Endothelial cell of umbilical vein (primary cell): ENCODE data around the gene TUBB1. TPM values are rescaled to one million over a fixed set of nuclear protein-coding genes. Genes with fewer than 3 reads are reported as not detected.

Experiments
- BruUV-seq: library from RNA; stranded (reverse); fragments of 400-500 nt; replicated peaks from 2 replicates; lab custom pipeline; 2021; lab: Mats Ljungman, UMichigan
- CTCF ChIA-PET: fragments of 300-600, 350-600 bp; sonication (Branson Sonifier 250); formaldehyde crosslinking; loops from one replicate; lab custom pipeline; 2021; ENCODE audit warnings: antibody characterized with exemption, inconsistent platforms; lab: Charles Lee
- POLR2A ChIA-PET: fragments of 300-600, 350-600 bp; sonication (Branson Sonifier 250); formaldehyde crosslinking; loops from one replicate; lab custom pipeline; 2021; ENCODE audit warnings: antibody characterized with exemption, inconsistent platforms; lab: Charles Lee
- DNase-seq: peaks from one replicate; pipeline ENCODE4 v3.0.0-alpha.2; 2011; ENCODE audit warnings: low read depth, low spot score
- FAIRE-seq: peaks from 2 replicates; lab custom pipeline; 2011; peaks lifted over from hg19 to GRCh38; lab: Jason Lieb, UNC
- H2AFZ ChIP-seq: 2 replicates; pipeline ENCODE4 v1.6.0; 2012; ENCODE audit warnings: low read depth, low read length, control low read depth, inconsistent platforms
- H3K27ac ChIP-seq: 2 replicates; pipeline ENCODE4 v1.5.1; 2011; ENCODE audit warnings: low read depth, mild to moderate bottlenecking, control low read depth, low read length, moderate library complexity; ENCODE audit not compliant: insufficient read depth
- H3K27me3 ChIP-seq, 2 experiments: 2 replicates each; pipeline versions ENCODE4 v1.6.0 to v1.6.1; 2011; ENCODE audit warnings: low read length in 2 of 2, mixed read lengths in 1 of 2; ENCODE audit not compliant: control insufficient read depth in 2 of 2, insufficient read depth in 2 of 2
- H3K36me3 ChIP-seq, 2 experiments: 2 replicates in 1 of 2; 3 replicates in 1 of 2; pipeline ENCODE4 v1.5.1; 2011; ENCODE audit warnings: low read length in 2 of 2, mild to moderate bottlenecking in 1 of 2, moderate library complexity in 1 of 2; ENCODE audit not compliant: control insufficient read depth in 2 of 2, insufficient read depth in 2 of 2; ENCODE audit errors: extremely low read depth in 1 of 2
- H3K4me1 ChIP-seq: 3 replicates; pipeline ENCODE4 v1.5.1; 2011; ENCODE audit warnings: mild to moderate bottlenecking, low read length; ENCODE audit not compliant: control insufficient read depth, insufficient read depth; ENCODE audit errors: extremely low read depth
- H3K4me2 ChIP-seq: 2 replicates; pipeline ENCODE4 v1.6.1; 2011; ENCODE audit warnings: low read length, control low read depth, mixed read lengths; ENCODE audit not compliant: insufficient read depth
- H3K4me3 ChIP-seq, 3 experiments: fragments of 200-600 bp in 1 of 3; sonication (generic), shearing (Covaris generic) in 1 of 3; replicated peaks in 1 of 3; 2 replicates each; pipeline ENCODE4 v1.5.1; 2011 to 2016; ENCODE audit warnings: control low read depth in 3 of 3, low read length in 3 of 3, mild to moderate bottlenecking in 2 of 3, inconsistent platforms in 1 of 3, low read depth in 1 of 3, moderate library complexity in 1 of 3; ENCODE audit not compliant: insufficient read depth in 1 of 3
- H3K79me2 ChIP-seq: 2 replicates; pipeline ENCODE4 v1.6.0; 2012; ENCODE audit warnings: low read length, inconsistent platforms; ENCODE audit not compliant: control insufficient read depth, insufficient read depth
- H3K9ac ChIP-seq: replicated peaks from 2 replicates; pipeline ENCODE3; 2011; ENCODE audit warnings: low read length, control low read depth; ENCODE audit not compliant: insufficient read depth; ENCODE audit errors: extremely low read depth
- H3K9me1 ChIP-seq: replicated peaks from 3 replicates; pipeline ENCODE4 v1.6.0; 2011; ENCODE audit warnings: mild to moderate bottlenecking, low read length; ENCODE audit not compliant: control insufficient read depth, insufficient read depth; ENCODE audit errors: extremely low read depth
- H3K9me3 ChIP-seq: replicated peaks from 2 replicates; pipeline ENCODE4 v1.5.1; 2012; ENCODE audit warnings: low read length, inconsistent platforms; ENCODE audit not compliant: control insufficient read depth, insufficient read depth
- H4K20me1 ChIP-seq: replicated peaks from 2 replicates; pipeline ENCODE3; 2011; ENCODE audit warnings: mild to moderate bottlenecking, low read length; ENCODE audit not compliant: control insufficient read depth, insufficient read depth; ENCODE audit errors: extremely low read depth
- EZH2 ChIP-seq: IDR thresholded peaks from 2 replicates; pipeline ENCODE4 v1.6.1; 2012; ENCODE audit warnings: borderline replicate concordance, low read depth, mild to moderate bottlenecking, moderate library complexity, low read length, inconsistent platforms; ENCODE audit not compliant: severe bottlenecking
- FOS ChIP-seq: IDR thresholded peaks from 2 replicates; pipeline ENCODE4 v1.6.1; 2011; ENCODE audit warnings: mild to moderate bottlenecking, low read length, moderate library complexity, borderline replicate concordance; ENCODE audit not compliant: insufficient read depth
- GATA2 ChIP-seq: IDR thresholded peaks from 2 replicates; pipeline ENCODE4 v1.7.0; 2011; ENCODE audit warnings: low read depth, mild to moderate bottlenecking, moderate library complexity, mixed read lengths, low read length; ENCODE audit not compliant: insufficient read length, insufficient read depth
- JUN ChIP-seq: IDR thresholded peaks from 2 replicates; pipeline ENCODE4 v1.6.1; 2011; ENCODE audit warnings: borderline replicate concordance, low read depth; ENCODE audit not compliant: insufficient read length, insufficient read depth
- MAX ChIP-seq: IDR thresholded peaks from 2 replicates; pipeline ENCODE4 v1.6.1; 2011; ENCODE audit not compliant: insufficient read depth, insufficient read length
- MYC ChIP-seq: IDR thresholded peaks from one replicate; pipeline ENCODE4 v1.6.1; 2011; ENCODE audit warnings: mild to moderate bottlenecking, low read depth, low read length
- POLR2A ChIP-seq: IDR thresholded peaks from 2 replicates; pipeline ENCODE4 v1.6.1; 2012; ENCODE audit warnings: low read depth, mild to moderate bottlenecking, control low read depth, low read length
- POLR2AphosphoS5 ChIP-seq: IDR thresholded peaks from 2 replicates; pipeline ENCODE4 v1.6.1; 2012; ENCODE audit warnings: low read depth, mild to moderate bottlenecking, control low read depth, low read length, moderate library complexity; ENCODE audit not compliant: insufficient read depth
- dilution Hi-C: fragments of 300-500 bp; cut with MboI; formaldehyde crosslinking; loops from one replicate; pipeline ENCODE4 v1.15.0; 2019; ENCODE audit warnings: low sequenced_read_pairs; ENCODE audit not compliant: extremely low pct_ligation_motif_present
- intact Hi-C: fragments of 100-400 bp; cut with micrococcal nuclease; formaldehyde crosslinking; loops from one replicate; pipeline ENCODE4 v1.10.0; 2022
- polyA plus RNA-seq, 4 experiments: library from polyadenylated mRNA; depleted of rRNA in 3 of 4; stranded (reverse) in 3 of 4; unstranded in 1 of 4; fragments of >200 nt; gene quantifications; 2 replicates each; pipeline versions ENCODE4 v1.2.1 to v1.2.3, GENCODE V29; 2011 to 2012; ENCODE audit warnings: missing spikeins in 1 of 4
- total RNA-seq: library from RNA; stranded (reverse); gene quantifications from 2 replicates; pipeline ENCODE4 v1.2.3, GENCODE V29; 2021
- TF ChIP-seq, protein P1 (sequence below), 2 donors: IDR thresholded peaks; 1 replicate in 1 of 2; 2 replicates in 1 of 2; pipeline ENCODE4 v1.5.1; 2011; ENCODE audit warnings: low read length in 2 of 2, mild to moderate bottlenecking in 2 of 2, moderate library complexity in 2 of 2, control low read depth in 1 of 2, inconsistent platforms in 1 of 2, low read depth in 1 of 2; ENCODE audit not compliant: insufficient read depth in 1 of 2; ENCODE audit errors: extremely low read depth in 1 of 2

Gene TUBB1
- total and polyA plus RNA-seq, 2 donors (not counting 3 experiments of a cell fraction or from before 2014, with no cell fraction given), result 0.04 TPM; not detected in 1

DNA sequence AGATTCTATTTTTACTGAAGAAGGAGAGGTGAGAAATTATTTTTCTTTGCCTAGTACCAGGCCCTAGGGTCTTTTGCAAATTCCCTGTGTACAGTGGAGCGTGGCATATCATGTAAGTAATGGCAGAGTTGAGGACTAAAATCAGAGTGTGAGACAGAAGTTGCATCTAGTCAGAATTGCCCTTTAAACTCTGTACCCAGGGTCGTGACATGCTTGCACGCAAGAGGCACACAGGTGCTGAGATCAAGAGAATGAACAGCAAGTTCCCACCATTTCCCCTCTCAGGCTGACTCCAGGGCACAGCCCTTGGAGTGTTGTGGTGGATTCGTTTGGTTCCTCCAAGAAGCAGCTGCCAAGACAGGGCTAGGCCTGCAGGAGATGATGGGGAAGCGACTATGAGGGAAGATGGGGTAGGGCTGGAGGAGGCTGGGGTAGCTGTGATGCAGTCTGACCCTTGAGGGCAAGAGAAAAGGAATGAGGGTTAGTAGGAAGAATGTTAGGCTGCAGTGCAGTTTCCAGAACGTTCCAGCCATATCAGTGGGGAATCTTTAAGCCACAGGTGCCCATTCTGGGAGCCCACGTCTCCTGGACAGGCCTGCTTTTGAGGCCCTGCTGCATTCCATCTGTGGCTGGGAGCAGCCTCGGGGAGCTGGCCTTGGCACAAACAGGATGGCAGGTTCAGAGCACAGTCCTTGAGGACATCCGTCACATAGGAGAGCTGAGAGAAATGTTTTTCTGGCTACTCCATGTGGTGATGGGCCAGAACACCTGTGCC is 31.3 kb upstream of the TUBB1 start:
- Histone ChIP-seq H3K9ac (no peak overlapping the region), H3K9me1 (no peaks in the 10 kb centered on the region), H2AFZ (no peak overlapping the region), H3K4me1 (no peaks in the 10 kb centered on the region), H3K4me3 (no peak overlapping the region), H3K9me3 (no peaks in the 10 kb centered on the region), H3K4me2 (no peak overlapping the region), H3K36me3 (peaks cover 24 to 43% of the 10 kb centered on the region in 2 experiments), H3K27ac (no peak overlapping the region), H3K79me2 (peaks cover 31% of the 10 kb centered on the region), H4K20me1 (no peaks in the 10 kb centered on the region), H3K27me3 (no peaks in the 10 kb centered on the region)
- ChIA-PET CTCF (no interaction called here), POLR2A (no interaction called here)
- DNase-seq (no peak), FAIRE-seq (no peak)
- intact Hi-C loops (loop anchor here (10.0 kb wide), 1 partner anchor 237 kb away; no protein-coding TSS in a partner anchor), dilution Hi-C loops (no loop called here)
- TF ChIP-seq, protein P1, sequence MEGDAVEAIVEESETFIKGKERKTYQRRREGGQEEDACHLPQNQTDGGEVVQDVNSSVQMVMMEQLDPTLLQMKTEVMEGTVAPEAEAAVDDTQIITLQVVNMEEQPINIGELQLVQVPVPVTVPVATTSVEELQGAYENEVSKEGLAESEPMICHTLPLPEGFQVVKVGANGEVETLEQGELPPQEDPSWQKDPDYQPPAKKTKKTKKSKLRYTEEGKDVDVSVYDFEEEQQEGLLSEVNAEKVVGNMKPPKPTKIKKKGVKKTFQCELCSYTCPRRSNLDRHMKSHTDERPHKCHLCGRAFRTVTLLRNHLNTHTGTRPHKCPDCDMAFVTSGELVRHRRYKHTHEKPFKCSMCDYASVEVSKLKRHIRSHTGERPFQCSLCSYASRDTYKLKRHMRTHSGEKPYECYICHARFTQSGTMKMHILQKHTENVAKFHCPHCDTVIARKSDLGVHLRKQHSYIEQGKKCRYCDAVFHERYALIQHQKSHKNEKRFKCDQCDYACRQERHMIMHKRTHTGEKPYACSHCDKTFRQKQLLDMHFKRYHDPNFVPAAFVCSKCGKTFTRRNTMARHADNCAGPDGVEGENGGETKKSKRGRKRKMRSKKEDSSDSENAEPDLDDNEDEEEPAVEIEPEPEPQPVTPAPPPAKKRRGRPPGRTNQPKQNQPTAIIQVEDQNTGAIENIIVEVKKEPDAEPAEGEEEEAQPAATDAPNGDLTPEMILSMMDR (IDR thresholded peaks at IDR 0.05; ENCODE audit: extremely low read depth in 1 of 2, insufficient read depth in 1 of 2, low read depth in 1 of 2, low read length in 2 of 2), result no peak
- TF ChIP-seq MYC, result no peak
- TF ChIP-seq POLR2A, result no peak
- no peak for TF ChIP-seq GATA2
- TF ChIP-seq POLR2AphosphoS5, result no peak
- no peak for TF ChIP-seq MAX
- no peak for TF ChIP-seq FOS
- TF ChIP-seq EZH2, result no peak
- TF ChIP-seq JUN, result no peak
- BruUV-seq, result no TSS peak
